AG09319 (cell line): ENCODE measurements around the gene ERCC5.

Experiments
- DNase-seq: peaks from one replicate; pipeline ENCODE4 v3.0.0-alpha.2; 2010; ENCODE audit warnings: low read depth; ENCODE audit errors: extremely low read depth
- CTCF ChIP-seq: IDR thresholded peaks from 2 replicates; pipeline ENCODE4 v1.5.1; 2011; ENCODE audit warnings: low read depth, mild to moderate bottlenecking, inconsistent platforms, low read length, moderate library complexity

ERCC5 gene

GRCh38 chr13:102812611-102813287 is 33.1 kb upstream of the ERCC5 start:
- TF ChIP-seq CTCF = no peak
- DNase-seq = no peak

- no peak for DNase-seq
- TF ChIP-seq CTCF = no peak
Measured at GRCh38 chr13:102814025-102814607, 31.7 kb upstream of the ERCC5 start.

GRCh38 chr13:102814793-102815192 is 31.0 kb upstream of the ERCC5 start:
- DNase-seq = no peak
- no peak for TF ChIP-seq CTCF

- no peak for DNase-seq
- no peak for TF ChIP-seq CTCF
Measured at GRCh38 chr13:102815788-102816187, 30.0 kb upstream of the ERCC5 start.

- no peak for TF ChIP-seq CTCF
Measured at GRCh38 chr13:102816708-102817107, 29.1 kb upstream of the ERCC5 start.

GRCh38 chr13:102817241-102817640 is 28.6 kb upstream of the ERCC5 start:
- TF ChIP-seq CTCF = no peak

More at GRCh38 chr13:102816708-102817107, 29.1 kb upstream of the ERCC5 start:
- no peak for DNase-seq

GRCh38 chr13:102817907-102818306 is 27.9 kb upstream of the ERCC5 start:
- DNase-seq = no peak
- no peak for TF ChIP-seq CTCF

More at GRCh38 chr13:102817241-102817640, 28.6 kb upstream of the ERCC5 start:
- no peak for DNase-seq
